Measurements from ENCODE around the gene BFAR. TPM values are rescaled to one million over a fixed set of nuclear protein-coding genes. Genes with fewer than 3 reads are reported as not detected.

The BFAR gene
- total and polyA plus RNA-seq, 10 of the 15 experiments (the other 5 are each of a cell fraction or from before 2014, with no cell fraction given): 34.6 to 62.0 (median 43.4) TPM

DNA sequence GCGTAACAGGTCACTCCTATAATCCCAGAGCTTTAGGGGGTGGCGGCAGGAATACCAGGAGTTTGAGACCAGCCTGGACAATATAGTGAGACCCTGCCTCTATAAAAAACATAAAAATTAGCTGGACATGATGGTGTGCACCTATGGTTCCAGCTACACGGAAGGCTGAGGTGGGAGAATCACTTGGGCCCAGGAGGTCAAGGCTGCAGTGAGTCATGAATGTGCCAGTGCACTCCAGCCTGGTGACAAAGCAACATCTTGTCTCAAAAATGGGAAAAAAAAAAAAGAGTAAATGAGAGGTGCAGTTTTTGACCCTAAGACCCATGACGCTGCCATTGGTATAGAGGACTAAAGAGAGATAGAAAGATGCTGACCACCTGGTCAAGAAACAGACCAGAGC, 18.8 kb upstream of the BFAR start:
- in situ Hi-C loops (cut with MboI): no loop called here

DNA sequence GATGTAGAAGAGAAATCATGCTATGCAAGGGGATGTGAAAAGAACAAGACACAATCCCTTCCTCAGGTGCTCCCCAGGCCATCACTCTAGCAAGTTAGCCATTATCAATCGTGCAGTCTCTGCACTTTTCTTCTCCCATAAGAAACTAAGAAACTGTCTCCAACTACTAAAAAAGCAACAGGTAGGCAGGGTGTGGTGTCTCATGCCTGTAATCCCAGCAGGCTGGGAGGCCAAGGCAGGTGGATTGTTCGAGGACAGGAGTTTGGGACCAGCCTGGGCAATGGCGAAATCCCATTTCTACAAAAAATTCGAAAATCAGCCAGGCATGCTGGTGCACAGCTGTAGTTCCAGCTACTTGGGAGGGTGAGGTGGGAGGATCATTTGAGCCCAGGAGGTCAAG, 16.5 kb upstream of the BFAR start:
- ChIA-PET RAD21 (ENCODE audit: unreplicated experiment) (interaction anchor here (1.1 kb wide), 1 partner anchor 307 kb away, joined by 3 read pairs; no protein-coding TSS in a partner anchor), POLR2A (interaction anchor here (0.7 to 0.9 kb wide), 2 partner anchors 8 to 14 kb away, joined by 3 read pairs; partner anchors contain the start of gene PARN), CTCF (no interaction called here), SMC1A (ENCODE audit: uncharacterized antibody, unreplicated experiment) (interaction anchor here (1.8 kb wide), 1 partner anchor 8 kb away, joined by 5 read pairs; no protein-coding TSS in a partner anchor)
- no peaks in the 10 kb centered on the region for H3K27me3 ChIP-seq (replicated peaks in 1 of 2; ENCODE audit: control insufficient read depth in 2 of 2, insufficient read depth in 2 of 2, low read length in 1 of 2)
- intact Hi-C loops (cut with micrococcal nuclease; ENCODE audit: unreplicated experiment) (no loop called here), in situ Hi-C loops (cut with MboI) (no loop called here)
- H3K9ac ChIP-seq (ENCODE audit: control insufficient read depth, insufficient read depth, low read length): no peak overlapping the region
- WGBS (ENCODE audit: insufficient coverage, insufficient replicate concordance, low lambda C conversion rate, missing lambda C conversion rate): 93% methylated on average over 4 of the region's 4 CpGs
- peaks cover 6 to 15% of the 10 kb centered on the region in 2 experiments; a peak in 3 of 4 replicates for H3K36me3 ChIP-seq (ENCODE audit: control insufficient read depth in 2 of 2, insufficient read depth in 2 of 2, low read length in 1 of 2)
- H2AFZ ChIP-seq (ENCODE audit: control insufficient read depth, low read depth, low read length): no peak overlapping the region
- no peak for FAIRE-seq
- no peaks in the 10 kb centered on the region for H3K9me3 ChIP-seq (replicated peaks; ENCODE audit: control insufficient read depth, insufficient read depth, low read length)
- DNase-seq (ENCODE audit: low read depth, low spot score): no peak
- no peak overlapping the region for H3K27ac ChIP-seq (ENCODE audit: control insufficient read depth, insufficient read depth)
- H3K4me1 ChIP-seq (ENCODE audit: control insufficient read depth, insufficient read depth, low read length): no peaks in the 10 kb centered on the region
- no peaks in the 10 kb centered on the region; the same call in 1 of the 2 replicates for H3K79me2 ChIP-seq (ENCODE audit: control insufficient read depth, insufficient read depth, low read length)
- no TSS peak for BruUV-seq (replicated peaks)
- no peaks in the 10 kb centered on the region for H4K20me1 ChIP-seq (ENCODE audit: control insufficient read depth, insufficient read depth)
- H3K4me3 ChIP-seq: no peak overlapping the region
- H3K4me2 ChIP-seq (ENCODE audit: control insufficient read depth, insufficient read depth): no peak overlapping the region
- no peak for ATAC-seq
- TF ChIP-seq TCF12 (IDR thresholded peaks at IDR 0.05; ENCODE audit: low read depth, low read length) (no peak), CEBPB (IDR thresholded peaks at IDR 0.05; ENCODE audit: borderline replicate concordance in 1 of 2, low read depth in 2 of 2, low read length in 2 of 2) (no peak), DPF2 (IDR thresholded peaks at IDR 0.05) (no peak), CBFB (IDR thresholded peaks at IDR 0.05; ENCODE audit: low read depth) (no peak), MEF2A (IDR thresholded peaks at IDR 0.05; ENCODE audit: insufficient read depth, low read depth, low read length) (no peak)
- TF ChIP-seq, protein P1, sequence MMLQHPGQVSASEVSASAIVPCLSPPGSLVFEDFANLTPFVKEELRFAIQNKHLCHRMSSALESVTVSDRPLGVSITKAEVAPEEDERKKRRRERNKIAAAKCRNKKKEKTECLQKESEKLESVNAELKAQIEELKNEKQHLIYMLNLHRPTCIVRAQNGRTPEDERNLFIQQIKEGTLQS (IDR thresholded peaks at IDR 0.05; ENCODE audit: borderline replicate concordance, extremely low read depth, low read depth, low read length): no peak
- TF ChIP-seq, protein P2, sequence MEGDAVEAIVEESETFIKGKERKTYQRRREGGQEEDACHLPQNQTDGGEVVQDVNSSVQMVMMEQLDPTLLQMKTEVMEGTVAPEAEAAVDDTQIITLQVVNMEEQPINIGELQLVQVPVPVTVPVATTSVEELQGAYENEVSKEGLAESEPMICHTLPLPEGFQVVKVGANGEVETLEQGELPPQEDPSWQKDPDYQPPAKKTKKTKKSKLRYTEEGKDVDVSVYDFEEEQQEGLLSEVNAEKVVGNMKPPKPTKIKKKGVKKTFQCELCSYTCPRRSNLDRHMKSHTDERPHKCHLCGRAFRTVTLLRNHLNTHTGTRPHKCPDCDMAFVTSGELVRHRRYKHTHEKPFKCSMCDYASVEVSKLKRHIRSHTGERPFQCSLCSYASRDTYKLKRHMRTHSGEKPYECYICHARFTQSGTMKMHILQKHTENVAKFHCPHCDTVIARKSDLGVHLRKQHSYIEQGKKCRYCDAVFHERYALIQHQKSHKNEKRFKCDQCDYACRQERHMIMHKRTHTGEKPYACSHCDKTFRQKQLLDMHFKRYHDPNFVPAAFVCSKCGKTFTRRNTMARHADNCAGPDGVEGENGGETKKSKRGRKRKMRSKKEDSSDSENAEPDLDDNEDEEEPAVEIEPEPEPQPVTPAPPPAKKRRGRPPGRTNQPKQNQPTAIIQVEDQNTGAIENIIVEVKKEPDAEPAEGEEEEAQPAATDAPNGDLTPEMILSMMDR (IDR thresholded peaks at IDR 0.05 in 2 of 3, conservative IDR thresholded peaks at IDR 0.05 in 1 of 3; ENCODE audit: control insufficient read depth in 2 of 3, extremely low read depth in 1 of 3, insufficient read depth in 1 of 3, low read depth in 3 of 3, low read length in 3 of 3): no peak

More for the DNA sequence above, 18.8 kb upstream of the BFAR start:
- ChIA-PET CTCF (interaction anchor here (1.0 kb wide), 1 partner anchor 694 kb away, joined by 3 read pairs; the partner anchor contains the start of gene ERCC4), SMC1A (ENCODE audit: uncharacterized antibody, unreplicated experiment) (no interaction called here), RAD21 (ENCODE audit: unreplicated experiment) (no interaction called here), POLR2A (interaction anchor here (0.6 kb wide), 1 partner anchor 46 kb away, joined by 3 read pairs; no protein-coding TSS in a partner anchor)
- ATAC-seq (no peak), DNase-seq (ENCODE audit: low read depth, low spot score) (no peak), FAIRE-seq (no peak)
- Histone ChIP-seq H3K4me3 (no peak overlapping the region), H3K4me1 (ENCODE audit: control insufficient read depth, insufficient read depth, low read length) (peaks cover 12% of the 10 kb centered on the region), H3K27ac (ENCODE audit: control insufficient read depth, insufficient read depth) (no peak overlapping the region), H3K4me2 (ENCODE audit: control insufficient read depth, insufficient read depth) (no peak overlapping the region), H3K79me2 (ENCODE audit: control insufficient read depth, insufficient read depth, low read length) (peaks cover 2% of the 10 kb centered on the region), H3K9me3 (replicated peaks; ENCODE audit: control insufficient read depth, insufficient read depth, low read length) (no peaks in the 10 kb centered on the region), H3K27me3 (replicated peaks in 1 of 2; ENCODE audit: control insufficient read depth in 2 of 2, insufficient read depth in 2 of 2, low read length in 1 of 2) (no peaks in the 10 kb centered on the region), H2AFZ (ENCODE audit: control insufficient read depth, low read depth, low read length) (no peak overlapping the region), H3K36me3 (ENCODE audit: control insufficient read depth in 2 of 2, insufficient read depth in 2 of 2, low read length in 1 of 2) (peaks cover 8 to 18% of the 10 kb centered on the region in 2 experiments), H4K20me1 (ENCODE audit: control insufficient read depth, insufficient read depth) (no peaks in the 10 kb centered on the region), H3K9ac (ENCODE audit: control insufficient read depth, insufficient read depth, low read length) (no peak overlapping the region)
- intact Hi-C loops (cut with micrococcal nuclease; ENCODE audit: unreplicated experiment): no loop called here
- no TSS peak for BruUV-seq (replicated peaks)
- over 99% methylated on average over 4 of the region's 4 CpGs for WGBS (ENCODE audit: insufficient coverage, insufficient replicate concordance, low lambda C conversion rate, missing lambda C conversion rate)
- TF ChIP-seq, protein P3, sequence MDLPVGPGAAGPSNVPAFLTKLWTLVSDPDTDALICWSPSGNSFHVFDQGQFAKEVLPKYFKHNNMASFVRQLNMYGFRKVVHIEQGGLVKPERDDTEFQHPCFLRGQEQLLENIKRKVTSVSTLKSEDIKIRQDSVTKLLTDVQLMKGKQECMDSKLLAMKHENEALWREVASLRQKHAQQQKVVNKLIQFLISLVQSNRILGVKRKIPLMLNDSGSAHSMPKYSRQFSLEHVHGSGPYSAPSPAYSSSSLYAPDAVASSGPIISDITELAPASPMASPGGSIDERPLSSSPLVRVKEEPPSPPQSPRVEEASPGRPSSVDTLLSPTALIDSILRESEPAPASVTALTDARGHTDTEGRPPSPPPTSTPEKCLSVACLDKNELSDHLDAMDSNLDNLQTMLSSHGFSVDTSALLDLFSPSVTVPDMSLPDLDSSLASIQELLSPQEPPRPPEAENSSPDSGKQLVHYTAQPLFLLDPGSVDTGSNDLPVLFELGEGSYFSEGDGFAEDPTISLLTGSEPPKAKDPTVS (IDR thresholded peaks at IDR 0.05; ENCODE audit: low read depth, low read length): no peak
- no peak for TF ChIP-seq PML (IDR thresholded peaks at IDR 0.05; ENCODE audit: low read length)
- no peak for TF ChIP-seq CBX5 (IDR thresholded peaks at IDR 0.05; ENCODE audit: low read depth)

Measured in GM12878 (cell line).